K562 (cell line): Measurements from ENCODE around the gene NCOA4. TPM values are rescaled to one million over a fixed set of nuclear protein-coding genes. Genes with fewer than 3 reads are reported as not detected.

Source experiments
- ATAC-seq: fragments of 200-7000 bp; cut with Tn5 transposase; 3 replicates; pipeline ENCODE4 v1.9.1; 2020; ENCODE audit warnings: moderate library complexity
- BruUV-seq: library from RNA; stranded (reverse); fragments of 400-500 nt; replicated peaks from 2 replicates; lab custom pipeline; 2021; lab: Mats Ljungman, UMichigan
- CTCF ChIA-PET: fragments of 300-600 bp; formaldehyde crosslinking; extraction: SDS; loops from one replicate; lab custom pipeline; 2021; ENCODE audit warnings: low intra/inter-chr PET ratio; lab: Yijun Ruan, JAX
- POLR2A ChIA-PET: fragments of 300-600, 350-650 bp; sonication (Branson Sonifier 250); formaldehyde crosslinking; extraction: SDS; loops from one replicate; lab custom pipeline; 2021; ENCODE audit warnings: antibody characterized with exemption, inconsistent platforms; lab: Yijun Ruan, JAX
- DNase-seq, 4 experiments: peaks; one replicate each; pipeline versions ENCODE4 v3.0.0 to v3.0.0-alpha.2; 2011 to 2018; ENCODE audit warnings: low spot score in 3 of 4, mixed read lengths in 3 of 4; ENCODE audit errors: extremely low read depth in 1 of 4
- FAIRE-seq: peaks from 2 replicates; lab custom pipeline; 2011; peaks lifted over from hg19 to GRCh38; lab: Jason Lieb, UNC
- H2AFZ ChIP-seq: 2 replicates; pipeline ENCODE4 v1.6.0; 2011; ENCODE audit warnings: low read depth, low read length, control low read depth, inconsistent platforms
- H3K27ac ChIP-seq: fragments of 200-600 bp; 3 replicates; pipeline ENCODE4 v1.8.0; 2011; ENCODE audit warnings: low read depth, mild to moderate bottlenecking, control low read depth, inconsistent platforms, low read length, moderate library complexity, mixed read lengths; ENCODE audit errors: extremely low read depth
- H3K27me3 ChIP-seq, 2 experiments: fragments of 300-600 bp in 1 of 2; 2 replicates in 1 of 2; 3 replicates in 1 of 2; pipeline versions ENCODE4 v1.6.0 to v1.8.0; 2011; ENCODE audit warnings: inconsistent platforms in 2 of 2, low read length in 2 of 2, mild to moderate bottlenecking in 1 of 2, mixed read lengths in 1 of 2, moderate library complexity in 1 of 2; ENCODE audit not compliant: control insufficient read depth in 2 of 2, insufficient read depth in 2 of 2
- H3K36me3 ChIP-seq: fragments of 300-600 bp; 3 replicates; pipeline ENCODE4 v1.8.0; 2011; ENCODE audit warnings: mild to moderate bottlenecking, low read length, inconsistent platforms; ENCODE audit not compliant: control insufficient read depth, insufficient read depth
- H3K4me1 ChIP-seq, 2 experiments: fragments of 200-600 bp in 1 of 2; replicated peaks in 1 of 2; 2 replicates in 1 of 2; 3 replicates in 1 of 2; pipeline versions ENCODE4 v1.5.1 to v1.8.0; 2011; ENCODE audit warnings: inconsistent platforms in 2 of 2, low read length in 2 of 2, mild to moderate bottlenecking in 1 of 2, mixed read lengths in 1 of 2, moderate library complexity in 1 of 2; ENCODE audit not compliant: control insufficient read depth in 2 of 2, insufficient read depth in 2 of 2
- H3K4me2 ChIP-seq: 2 replicates; pipeline ENCODE4 v1.6.1; 2011; ENCODE audit warnings: low read length, control low read depth, inconsistent platforms, mixed read lengths; ENCODE audit not compliant: insufficient read depth
- H3K4me3 ChIP-seq: fragments of 200-600 bp; sonication (generic), shearing (Covaris generic); 2 replicates; pipeline ENCODE4 v1.5.1; 2016; ENCODE audit warnings: control low read depth, inconsistent platforms
- H3K79me2 ChIP-seq: fragments of 200-600 bp; 3 replicates; pipeline ENCODE4 v1.8.0; 2011; ENCODE audit warnings: low read length, inconsistent platforms; ENCODE audit not compliant: control insufficient read depth, insufficient read depth
- H3K9ac ChIP-seq, 2 experiments: 2 replicates each; pipeline versions ENCODE4 v1.6.0 to v1.6.1; 2011; ENCODE audit warnings: low read depth in 2 of 2, low read length in 2 of 2, control low read depth in 1 of 2, inconsistent platforms in 1 of 2, mild to moderate bottlenecking in 1 of 2, mixed read lengths in 1 of 2; ENCODE audit not compliant: insufficient read depth in 1 of 2
- H3K9me1 ChIP-seq: one replicate; pipeline ENCODE4 v1.6.0; 2011; ENCODE audit warnings: inconsistent platforms, mild to moderate bottlenecking, low read length, moderate library complexity; ENCODE audit not compliant: control insufficient read depth, insufficient read depth
- H3K9me3 ChIP-seq: replicated peaks from 2 replicates; pipeline ENCODE4 v1.5.1; 2011; ENCODE audit warnings: low read depth, low read length, inconsistent platforms; ENCODE audit not compliant: control insufficient read depth, insufficient read depth
- H4K20me1 ChIP-seq: replicated peaks from 2 replicates; pipeline ENCODE4 v1.6.1; 2011; ENCODE audit warnings: low read length, inconsistent platforms, mixed read lengths; ENCODE audit not compliant: control insufficient read depth, insufficient read depth
- PHB2 ChIP-seq: fragments of 450-650 bp; IDR thresholded peaks from 2 replicates; pipeline ENCODE4 v1.6.1; 2017; ENCODE audit warnings: low read depth
- RBM34 ChIP-seq: fragments of 200-400 bp; formaldehyde crosslinking; IDR thresholded peaks from 2 replicates; pipeline ENCODE4 v1.6.1; 2018; ENCODE audit warnings: low read length, borderline replicate concordance; ENCODE audit not compliant: insufficient read depth
- SMARCB1 ChIP-seq: IDR thresholded peaks from 2 replicates; pipeline ENCODE4 v1.6.1; 2011; ENCODE audit warnings: improper control_type of control experiment, low read depth; ENCODE audit not compliant: insufficient read length
- SRSF7 ChIP-seq: fragments of 200-400 bp; formaldehyde crosslinking; optimal IDR thresholded peaks from 2 replicates; pipeline ENCODE3; 2017; ENCODE audit warnings: mild to moderate bottlenecking, low read depth, low read length
- ZEB2 ChIP-seq: fragments of 450-650 bp; IDR thresholded peaks from 2 replicates; pipeline ENCODE4 v1.6.1; 2016
- ZNF79 ChIP-seq: fragments of 250-450 bp; sonication (Bioruptor Pico); IDR thresholded peaks from 2 replicates; pipeline ENCODE4 v1.4.0; 2020; ENCODE audit warnings: low read depth, mild to moderate bottlenecking, moderate library complexity
- WGBS: fragments of 100-300 bp; shearing (Covaris generic); methylation state at CpG from one replicate; pipeline ENCODE4 v1.1.6; 2016; ENCODE audit warnings: low coverage, mixed read lengths; ENCODE audit not compliant: insufficient coverage; ENCODE audit errors: missing lambda C conversion rate; 5-methylcytosine and 5-hydroxymethylcytosine counted together
- in situ Hi-C: fragments of 300-500 bp; cut with MboI; formaldehyde crosslinking; loops from 4 replicates; pipeline ENCODE4 v1.15.0; 2018; ENCODE audit warnings: inconsistent platforms, mixed read lengths
- intact Hi-C: fragments of 100-400 bp; cut with micrococcal nuclease; formaldehyde crosslinking; loops from 2 replicates; pipeline ENCODE4 v1.14.2; 2022
- polyA plus RNA-seq, 8 experiments: library from polyadenylated mRNA; depleted of rRNA in 4 of 8; stranded (reverse) in 5 of 8; unstranded in 3 of 8; fragments of >200 nt; fragmentation: Nextera tagmentation in 2 of 8; fragmentation: Illumina TruSeq in 1 of 8; extraction: Ambion mirVana in 2 of 8; extraction: Trizol in 1 of 8; gene quantifications; 2 replicates each; pipeline versions ENCODE4 v1.2.1 to v1.2.3, GENCODE V29; 2011 to 2014; ENCODE audit warnings: inconsistent platforms in 1 of 8, missing spikeins in 1 of 8
- total RNA-seq, 7 experiments: library from RNA; depleted of rRNA in 6 of 7; stranded (reverse); fragments of >200 nt in 6 of 7; fragmentation: Illumina TruSeq in 2 of 7; extraction: Trizol in 2 of 7; gene quantifications; 2 replicates each; pipeline versions ENCODE4 v1.2.1 to v1.2.3, GENCODE V29; 2011 to 2021; ENCODE audit warnings: low replicate concordance in 1 of 7
- TF ChIP-seq, protein P1 (sequence below), 2 experiments: IDR thresholded peaks; 2 replicates each; pipeline ENCODE4 v1.6.1; 2012; ENCODE audit warnings: improper control_type of control experiment in 2 of 2, low read depth in 2 of 2, low read length in 2 of 2, borderline replicate concordance in 1 of 2

Gene NCOA4
- total and polyA plus RNA-seq, 9 of the 15 experiments (the other 6 are each of a cell fraction or from before 2014, with no cell fraction given): 89.8 to 283 (median 181) TPM

DNA sequence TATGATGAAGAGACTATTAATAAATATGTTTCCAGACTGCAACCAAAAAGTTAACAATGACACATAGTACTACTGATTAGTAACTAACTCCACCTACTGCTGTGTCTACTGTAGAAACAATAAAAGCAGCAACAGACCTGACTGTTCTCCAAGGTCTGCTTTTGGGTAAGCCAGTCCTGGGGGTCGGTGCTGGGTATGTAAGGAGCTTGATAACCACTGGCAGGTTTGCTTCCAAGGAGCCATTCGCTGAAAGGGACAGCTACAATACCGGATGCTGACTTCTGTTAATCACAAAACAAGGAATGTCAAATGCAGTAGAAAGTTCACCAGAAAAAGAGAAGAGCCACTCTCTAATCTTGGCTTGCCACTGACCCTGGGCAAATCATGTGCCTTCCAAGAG, 17.7 kb downstream of the NCOA4 start:
- FAIRE-seq: no peak

More for the DNA sequence above, 17.7 kb downstream of the NCOA4 start:
- DNase-seq (no peak), ATAC-seq (no peak)
- CTCF ChIA-PET: no interaction called here
- Histone ChIP-seq H3K9ac (no peak overlapping the region), H3K27me3 (no peaks in the 10 kb centered on the region), H2AFZ (no peak overlapping the region), H3K36me3 (peaks cover 97% of the 10 kb centered on the region), H3K9me3 (no peaks in the 10 kb centered on the region), H3K4me2 (no peak overlapping the region), H3K4me3 (no peak overlapping the region), H3K4me1 (peaks cover 4 to 12% of the 10 kb centered on the region in 2 experiments; a peak in 4 of 5 replicates), H3K27ac (no peak overlapping the region), H3K79me2 (peaks cover 55% of the 10 kb centered on the region), H4K20me1 (no peaks in the 10 kb centered on the region), H3K9me1 (no peaks in the 10 kb centered on the region)
- intact Hi-C loops (no loop called here), in situ Hi-C loops (no loop called here)
- TF ChIP-seq, protein P1, sequence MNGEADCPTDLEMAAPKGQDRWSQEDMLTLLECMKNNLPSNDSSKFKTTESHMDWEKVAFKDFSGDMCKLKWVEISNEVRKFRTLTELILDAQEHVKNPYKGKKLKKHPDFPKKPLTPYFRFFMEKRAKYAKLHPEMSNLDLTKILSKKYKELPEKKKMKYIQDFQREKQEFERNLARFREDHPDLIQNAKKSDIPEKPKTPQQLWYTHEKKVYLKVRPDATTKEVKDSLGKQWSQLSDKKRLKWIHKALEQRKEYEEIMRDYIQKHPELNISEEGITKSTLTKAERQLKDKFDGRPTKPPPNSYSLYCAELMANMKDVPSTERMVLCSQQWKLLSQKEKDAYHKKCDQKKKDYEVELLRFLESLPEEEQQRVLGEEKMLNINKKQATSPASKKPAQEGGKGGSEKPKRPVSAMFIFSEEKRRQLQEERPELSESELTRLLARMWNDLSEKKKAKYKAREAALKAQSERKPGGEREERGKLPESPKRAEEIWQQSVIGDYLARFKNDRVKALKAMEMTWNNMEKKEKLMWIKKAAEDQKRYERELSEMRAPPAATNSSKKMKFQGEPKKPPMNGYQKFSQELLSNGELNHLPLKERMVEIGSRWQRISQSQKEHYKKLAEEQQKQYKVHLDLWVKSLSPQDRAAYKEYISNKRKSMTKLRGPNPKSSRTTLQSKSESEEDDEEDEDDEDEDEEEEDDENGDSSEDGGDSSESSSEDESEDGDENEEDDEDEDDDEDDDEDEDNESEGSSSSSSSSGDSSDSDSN (IDR thresholded peaks at IDR 0.05; ENCODE audit: borderline replicate concordance in 1 of 2, low read depth in 2 of 2, low read length in 2 of 2): no peak
- TF ChIP-seq ZEB2 (no peak), ZNF79 (CRISPR knock-in tag) (no peak), SMARCB1 (no peak), RBM34 (no peak), PHB2 (no peak), SRSF7 (no peak)
- POLR2A ChIA-PET: interaction anchor here (1.0 to 1.4 kb wide), 2 partner anchors 8 to 11 kb away, joined by 3 to 9 read pairs; no protein-coding TSS in a partner anchor
- 81% methylated on average over 3 of the region's 3 CpGs for WGBS
- BruUV-seq: no TSS peak
